Omental fat pad (tissue), 4 donors: ENCODE measurements around the gene LRRC74B. TPM values are rescaled to one million over a fixed set of nuclear protein-coding genes. Genes with fewer than 3 reads are reported as not detected.

Experiments
- ATAC-seq: fragments of 150-250 bp; one replicate; pipeline ENCODE4 v1.9.1; 2016; ENCODE audit warnings: mild to moderate bottlenecking, moderate library complexity; ENCODE audit not compliant: low FRiP score
- DNase-seq: peaks from one replicate; pipeline ENCODE4 v3.0.0-alpha.2; 2019; ENCODE audit warnings: low spot score
- total RNA-seq, 4 donors: library from RNA; depleted of rRNA; stranded (reverse); fragments of >200 nt; gene quantifications; one replicate each; pipeline ENCODE4 v1.1.0, GENCODE V29; 2016
- TF ChIP-seq, protein P1 (sequence below), 3 donors: fragments of 450-650 bp; IDR thresholded peaks; one replicate each; pipeline ENCODE4 v1.5.1; 2016 to 2017; ENCODE audit warnings: antibody characterized with exemption in 3 of 3, mild to moderate bottlenecking in 3 of 3, moderate library complexity in 2 of 3

Gene LRRC74B
- total RNA-seq, 4 donors from 2014 or later, result not detected

DNA sequence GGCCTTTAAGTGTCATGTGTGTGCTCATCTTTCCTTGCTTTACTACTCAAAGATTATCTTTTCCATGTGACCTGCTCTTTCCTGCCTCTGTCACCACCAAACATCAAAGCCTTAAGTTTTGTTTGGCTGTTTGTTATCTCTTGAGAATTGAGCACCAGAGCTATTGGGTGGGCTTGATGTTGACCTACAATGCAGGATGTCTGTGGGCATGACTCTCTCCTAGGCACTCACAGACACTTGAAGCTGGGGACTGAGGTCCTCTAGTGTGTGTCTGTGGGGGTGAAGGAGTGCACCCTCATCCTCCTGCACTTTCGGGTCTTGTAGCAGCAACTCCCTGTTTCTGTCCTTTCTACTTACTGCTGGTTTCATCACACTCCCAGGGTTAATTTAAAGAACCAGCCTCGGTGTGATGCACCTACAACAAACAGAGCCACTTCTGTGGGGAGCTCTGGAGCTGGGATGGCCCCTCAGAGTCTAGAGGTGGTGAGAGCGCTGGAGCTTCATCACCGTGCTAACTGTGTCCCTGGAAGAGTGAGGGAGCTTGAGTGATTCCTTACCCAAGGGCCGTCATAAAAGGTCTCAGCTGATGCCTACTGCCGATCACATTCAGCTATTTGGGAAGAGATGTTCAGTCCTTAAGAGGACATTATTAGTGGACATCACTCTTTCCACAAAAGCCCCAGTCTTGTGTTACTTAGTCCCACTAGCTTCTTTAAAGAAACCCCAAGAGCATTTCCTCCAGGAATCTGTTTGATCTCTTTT lies 56.3 kb downstream of the LRRC74B start:
- TF ChIP-seq, protein P1, sequence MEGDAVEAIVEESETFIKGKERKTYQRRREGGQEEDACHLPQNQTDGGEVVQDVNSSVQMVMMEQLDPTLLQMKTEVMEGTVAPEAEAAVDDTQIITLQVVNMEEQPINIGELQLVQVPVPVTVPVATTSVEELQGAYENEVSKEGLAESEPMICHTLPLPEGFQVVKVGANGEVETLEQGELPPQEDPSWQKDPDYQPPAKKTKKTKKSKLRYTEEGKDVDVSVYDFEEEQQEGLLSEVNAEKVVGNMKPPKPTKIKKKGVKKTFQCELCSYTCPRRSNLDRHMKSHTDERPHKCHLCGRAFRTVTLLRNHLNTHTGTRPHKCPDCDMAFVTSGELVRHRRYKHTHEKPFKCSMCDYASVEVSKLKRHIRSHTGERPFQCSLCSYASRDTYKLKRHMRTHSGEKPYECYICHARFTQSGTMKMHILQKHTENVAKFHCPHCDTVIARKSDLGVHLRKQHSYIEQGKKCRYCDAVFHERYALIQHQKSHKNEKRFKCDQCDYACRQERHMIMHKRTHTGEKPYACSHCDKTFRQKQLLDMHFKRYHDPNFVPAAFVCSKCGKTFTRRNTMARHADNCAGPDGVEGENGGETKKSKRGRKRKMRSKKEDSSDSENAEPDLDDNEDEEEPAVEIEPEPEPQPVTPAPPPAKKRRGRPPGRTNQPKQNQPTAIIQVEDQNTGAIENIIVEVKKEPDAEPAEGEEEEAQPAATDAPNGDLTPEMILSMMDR (IDR thresholded peaks at IDR 0.05), result no peak
- ATAC-seq (no peak), DNase-seq (no peak)

DNA sequence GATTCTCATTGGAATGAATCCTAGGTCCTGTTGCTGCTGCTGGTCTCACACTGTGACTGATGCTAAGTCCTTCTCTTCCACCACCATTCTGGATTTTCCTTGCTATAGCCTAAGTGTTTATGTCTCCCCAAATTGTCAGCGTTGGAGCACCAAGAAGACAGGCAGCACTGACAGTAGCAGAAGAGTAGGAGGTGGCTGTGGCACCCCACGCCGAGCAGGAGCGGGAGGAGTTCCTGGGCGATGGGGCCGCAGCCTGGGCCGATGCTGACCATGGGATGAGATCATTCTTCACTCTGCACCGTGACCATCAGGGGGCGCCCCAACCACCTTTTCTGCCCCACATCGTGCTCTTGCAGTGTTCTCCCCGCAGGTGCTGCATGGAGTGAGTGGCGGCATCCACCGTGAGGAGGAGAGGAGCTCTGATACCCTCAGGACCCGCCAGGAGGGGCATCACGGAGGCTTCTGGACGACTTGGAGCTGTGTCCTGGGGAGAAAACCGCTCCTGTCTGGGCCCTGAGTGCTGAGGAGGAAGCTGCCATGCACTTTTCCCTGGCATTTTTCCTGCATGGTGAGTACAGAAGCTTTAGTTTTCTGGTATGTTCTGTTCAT lies 57.0 kb downstream of the LRRC74B start:
- DNase-seq (peak; percentile 31), ATAC-seq (peak; percentile 71)
- TF ChIP-seq, protein P1 (IDR thresholded peaks at IDR 0.05), result peak in 1 of 3 donors; percentile 16

DNA sequence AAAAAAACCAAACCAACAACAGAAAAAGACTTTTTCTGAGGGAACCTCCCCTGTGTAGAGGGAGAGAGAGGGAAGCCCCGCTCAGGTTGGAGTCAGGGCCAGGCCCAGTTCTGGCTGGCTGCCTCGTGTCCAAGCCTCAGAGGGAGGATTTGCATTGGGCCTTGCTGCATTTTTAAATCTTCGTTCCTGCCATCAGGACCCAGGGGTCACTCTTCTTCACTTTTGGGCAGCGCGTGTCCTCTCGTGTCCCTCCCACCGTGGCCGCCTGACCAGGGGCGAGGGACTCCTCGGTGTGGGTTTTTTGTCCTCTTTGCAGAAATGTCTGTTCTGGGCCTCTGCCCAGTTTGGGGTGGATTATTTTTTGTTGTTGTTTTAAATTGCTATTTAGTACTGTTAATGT lies 57.9 kb downstream of the LRRC74B start:
- ATAC-seq (no peak), DNase-seq (no peak)
- TF ChIP-seq, protein P1 (IDR thresholded peaks at IDR 0.05), result no peak

DNA sequence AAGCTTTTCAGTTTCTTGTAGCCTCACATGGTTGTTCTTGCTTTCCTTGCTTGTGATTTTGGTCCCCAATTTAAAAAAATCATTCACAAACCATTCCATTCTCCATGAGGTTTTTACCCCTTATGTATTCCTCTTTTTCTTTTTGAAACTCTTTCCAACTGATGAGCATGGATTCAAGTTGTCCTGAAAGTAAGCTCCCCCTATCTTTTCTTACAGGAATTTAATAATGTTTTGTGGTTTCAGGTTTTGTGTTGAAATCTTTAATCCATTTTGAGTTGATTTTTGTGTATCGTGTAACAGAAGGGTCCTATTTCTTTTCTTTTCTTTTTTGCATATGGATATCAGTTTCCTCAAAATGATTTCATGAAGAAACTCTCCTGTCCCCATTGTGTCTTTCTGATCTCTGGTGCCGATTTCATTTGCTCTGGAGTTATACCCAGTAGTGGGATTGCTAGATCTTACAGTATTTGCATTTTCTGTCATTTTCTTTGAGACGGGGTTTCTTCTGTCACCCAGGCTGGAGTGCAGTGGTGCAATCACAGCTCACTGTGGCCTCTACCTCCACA lies 58.5 kb downstream of the LRRC74B start:
- TF ChIP-seq, protein P1 (IDR thresholded peaks at IDR 0.05), result no peak
- no peak for ATAC-seq
- no peak for DNase-seq

DNA sequence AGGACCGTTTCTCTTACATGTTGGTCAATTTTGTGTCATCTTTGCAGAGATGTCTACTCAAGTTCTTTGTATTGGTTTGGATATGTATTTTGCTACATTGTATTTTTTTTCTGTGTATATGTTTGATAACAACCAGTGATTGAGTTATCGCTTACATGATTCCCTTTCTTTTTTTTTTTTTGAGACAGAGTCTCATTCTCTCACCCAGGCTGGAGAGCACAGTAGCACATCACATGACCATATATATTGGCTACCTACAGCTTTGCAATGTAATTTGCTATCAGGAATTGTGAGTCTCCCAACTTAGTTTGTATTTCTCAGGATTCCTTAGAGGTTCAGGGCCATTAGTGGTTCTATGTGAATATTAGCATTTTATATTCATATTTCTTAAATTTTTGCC lies 59.5 kb downstream of the LRRC74B start:
- DNase-seq (no peak), ATAC-seq (no peak)
- TF ChIP-seq, protein P1 (IDR thresholded peaks at IDR 0.05), result no peak

DNA sequence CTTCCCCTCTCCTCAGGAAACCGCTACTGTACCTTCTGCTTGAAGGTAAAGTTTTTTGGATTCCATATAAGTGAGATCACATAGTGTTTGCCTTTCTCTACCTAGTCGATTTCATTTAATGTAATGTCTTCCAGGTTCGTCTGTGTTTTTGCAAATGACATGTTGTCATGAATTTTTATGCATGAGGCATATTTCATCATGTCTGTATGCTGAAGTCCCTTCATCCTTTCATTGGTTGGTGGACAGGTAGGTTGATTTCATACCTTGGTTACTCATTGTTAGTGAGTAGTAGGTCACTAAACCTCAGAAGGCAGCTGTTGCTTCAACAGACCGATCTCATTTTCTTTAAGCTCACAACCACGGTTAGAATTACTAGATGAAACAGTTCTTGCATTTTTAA lies 60.3 kb downstream of the LRRC74B start:
- TF ChIP-seq, protein P1 (IDR thresholded peaks at IDR 0.05), result no peak
- no peak for DNase-seq
- no peak for ATAC-seq
